GM18519 (cell line): ENCODE results near the gene FAM168B.

Source experiments
- ATAC-seq: cut with Tn5 transposase; IDR thresholded peaks from one replicate; pipeline ENCODE4 v1.9.1; 2021; ENCODE audit warnings: mild to moderate bottlenecking, moderate library complexity; ENCODE audit not compliant: unreplicated experiment, low FRiP score

The FAM168B gene

GRCh38 chr2:131041402-131042147, 51.7 kb downstream of the FAM168B start:
- ATAC-seq: no peak

- no peak for ATAC-seq
Measured at GRCh38 chr2:131040661-131041401, 52.4 kb downstream of the FAM168B start.

GRCh38 chr2:131039908-131040660, 53.2 kb downstream of the FAM168B start:
- ATAC-seq: no peak

- ATAC-seq: no peak
Measured at GRCh38 chr2:131039535-131039907, 53.7 kb downstream of the FAM168B start.

GRCh38 chr2:131039101-131039440, 54.2 kb downstream of the FAM168B start:
- ATAC-seq: no peak

GRCh38 chr2:131038258-131039100, 54.8 kb downstream of the FAM168B start:
- no peak for ATAC-seq

GRCh38 chr2:131037398-131038257, 55.6 kb downstream of the FAM168B start:
- ATAC-seq: no peak

GRCh38 chr2:131036696-131037397, 56.4 kb downstream of the FAM168B start:
- no peak for ATAC-seq

- no peak for ATAC-seq
Measured at GRCh38 chr2:131036269-131036668, 57.0 kb downstream of the FAM168B start.

- ATAC-seq: no peak
Measured at GRCh38 chr2:131035826-131036231, 57.4 kb downstream of the FAM168B start.

GRCh38 chr2:131035112-131035825, 58.0 kb downstream of the FAM168B start:
- ATAC-seq: no peak

- ATAC-seq: no peak
Measured at GRCh38 chr2:131034122-131035051, 58.9 kb downstream of the FAM168B start.

- ATAC-seq: no peak
Measured at GRCh38 chr2:131033786-131034121, 59.5 kb downstream of the FAM168B start.

- no peak for ATAC-seq
Measured at GRCh38 chr2:131032393-131032836, 60.8 kb downstream of the FAM168B start.

- no peak for ATAC-seq
Measured at GRCh38 chr2:131031875-131032274, 61.4 kb downstream of the FAM168B start.

GRCh38 chr2:131031431-131031841, 61.8 kb downstream of the FAM168B start:
- no peak for ATAC-seq

GRCh38 chr2:131030478-131030971, 62.7 kb downstream of the FAM168B start:
- ATAC-seq: no peak
